Ureter (tissue), 1 donor: ENCODE data around the gene MAGI2. TPM values are rescaled to one million over a fixed set of nuclear protein-coding genes. Genes with fewer than 3 reads are reported as not detected.
"Not testable (repeated sequence)": the region's sequence is repeated elsewhere in the genome, so short reads cannot be mapped to it uniquely, and the experiment has no call there.

Experiments used
- DNase-seq: peaks from one replicate; pipeline ENCODE4 v3.0.0-alpha.2; 2020; ENCODE audit warnings: low spot score
- total RNA-seq: library from RNA; stranded (reverse); gene quantifications from one replicate; pipeline ENCODE4 v1.2.4, GENCODE V29; 2023
- donor health status: DM: yes; HTN: yes; CAD: no.

MAGI2 gene
- total RNA-seq, 1 donor from 2014 or later, result 25.3 TPM

DNA sequence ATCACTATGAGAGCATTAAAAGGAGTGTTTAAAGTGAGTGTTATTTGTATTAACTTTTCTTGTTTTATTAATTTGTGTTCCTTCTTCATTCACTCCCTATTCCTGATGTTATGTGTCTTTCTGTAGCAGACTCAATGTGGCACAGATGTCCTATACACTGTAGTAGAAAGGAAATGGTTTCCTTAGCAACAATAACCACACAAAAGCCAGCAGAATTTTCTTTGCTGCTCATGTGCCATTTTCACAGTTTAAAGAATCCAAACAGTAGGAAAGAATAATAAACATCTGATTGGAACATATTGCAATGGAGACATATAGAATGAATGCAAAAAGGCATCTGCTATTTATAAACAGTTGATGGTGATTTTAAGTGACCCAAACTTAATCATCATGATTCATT, 891.3 kb downstream of the MAGI2 start:
- no peak for DNase-seq

DNA sequence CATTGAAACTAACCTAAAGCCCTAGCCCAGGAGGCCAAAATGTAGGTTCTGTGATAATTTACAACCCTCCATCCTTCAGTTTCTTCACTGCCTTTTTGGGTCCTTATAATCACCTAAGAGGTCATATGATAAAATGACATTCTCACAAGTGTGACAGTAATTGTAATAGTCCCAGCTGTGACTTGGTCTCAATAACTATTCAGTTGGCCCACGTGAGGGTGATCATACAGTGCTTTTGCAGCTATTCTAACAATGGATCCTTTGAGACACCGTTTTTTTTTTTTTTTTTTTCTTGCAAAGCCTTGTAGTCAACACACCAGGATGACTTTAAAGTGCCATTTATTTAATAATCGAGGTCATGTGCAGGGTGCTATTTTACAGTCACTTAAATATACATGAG, 894.9 kb downstream of the MAGI2 start:
- no peak for DNase-seq

DNA sequence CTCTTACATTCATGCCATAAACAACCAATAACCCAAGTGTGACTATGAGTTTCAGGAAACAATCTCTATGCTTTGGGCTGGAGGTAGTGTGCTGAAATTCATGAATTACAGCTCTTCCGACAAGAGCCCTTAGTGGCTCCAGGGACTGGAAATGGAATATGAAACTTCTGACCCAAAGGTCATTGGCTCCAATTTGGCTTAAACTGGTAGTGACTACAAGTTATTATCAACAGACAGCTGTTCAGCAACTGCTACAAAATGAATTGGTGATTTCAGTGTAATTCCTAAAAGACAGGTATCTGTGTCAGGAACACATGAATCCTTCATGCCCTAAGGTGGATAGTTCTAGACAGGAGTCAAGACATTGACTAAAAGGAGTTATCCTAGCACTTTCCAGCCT, 909.5 kb downstream of the MAGI2 start:
- no peak for DNase-seq

DNA sequence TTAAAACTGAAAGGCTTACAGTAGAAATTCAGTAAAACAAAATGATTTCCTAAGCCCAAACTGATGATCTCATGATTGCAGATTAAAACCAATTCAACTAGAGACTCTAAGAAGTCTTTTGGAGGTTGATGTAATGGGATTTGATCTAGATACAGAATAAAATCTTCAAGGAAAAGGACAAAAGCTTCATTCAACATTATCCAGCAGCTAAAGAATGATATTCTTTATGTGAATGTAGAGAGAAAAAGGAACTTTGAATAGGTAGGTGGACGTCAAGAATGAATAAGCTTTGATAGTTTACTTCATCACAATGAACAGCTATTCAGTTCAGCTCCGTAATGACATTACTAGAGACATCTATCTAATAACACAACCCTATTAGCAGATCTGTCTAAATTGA, 910.5 kb downstream of the MAGI2 start:
- no peak for DNase-seq

DNA sequence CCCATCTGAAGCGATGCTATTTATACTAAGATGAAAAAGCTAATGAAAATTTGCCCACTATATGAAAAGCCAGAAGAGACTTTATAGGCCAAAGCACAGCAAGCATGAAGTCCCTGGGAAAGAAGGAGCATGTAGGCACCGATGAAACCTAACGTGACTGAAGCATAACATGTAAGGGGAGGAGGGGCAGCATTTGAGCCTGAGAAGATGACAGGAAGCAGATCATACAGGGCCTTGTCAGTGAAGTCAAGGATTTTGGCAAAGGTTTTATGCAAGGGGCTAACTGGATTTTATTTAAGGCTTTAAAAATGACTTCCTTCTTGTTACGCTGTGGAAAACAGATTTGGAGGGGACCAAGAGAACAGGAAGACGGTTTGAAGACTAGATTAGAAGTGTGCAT, 910.9 kb downstream of the MAGI2 start:
- no peak for DNase-seq

DNA sequence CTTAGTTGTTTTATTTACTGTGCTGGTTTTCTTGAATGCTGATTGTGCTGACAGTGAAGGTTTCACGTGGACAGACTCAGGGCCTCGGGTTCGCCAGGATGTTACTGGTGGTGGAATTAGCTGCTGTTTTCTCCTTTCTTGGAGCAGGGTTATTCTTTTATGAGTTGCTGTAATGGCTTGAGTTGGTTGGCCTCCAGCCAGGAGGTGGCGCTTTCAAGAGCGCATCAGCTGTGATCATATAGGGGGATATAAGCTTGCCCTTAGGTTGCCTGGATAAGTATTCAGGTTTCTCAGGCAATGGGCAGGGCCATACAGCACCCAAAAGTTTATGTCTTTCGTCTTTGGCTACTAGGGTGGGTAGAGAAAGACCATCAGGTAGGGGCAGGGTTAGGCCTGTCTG, 913.6 kb downstream of the MAGI2 start:
- DNase-seq, result no peak

DNA sequence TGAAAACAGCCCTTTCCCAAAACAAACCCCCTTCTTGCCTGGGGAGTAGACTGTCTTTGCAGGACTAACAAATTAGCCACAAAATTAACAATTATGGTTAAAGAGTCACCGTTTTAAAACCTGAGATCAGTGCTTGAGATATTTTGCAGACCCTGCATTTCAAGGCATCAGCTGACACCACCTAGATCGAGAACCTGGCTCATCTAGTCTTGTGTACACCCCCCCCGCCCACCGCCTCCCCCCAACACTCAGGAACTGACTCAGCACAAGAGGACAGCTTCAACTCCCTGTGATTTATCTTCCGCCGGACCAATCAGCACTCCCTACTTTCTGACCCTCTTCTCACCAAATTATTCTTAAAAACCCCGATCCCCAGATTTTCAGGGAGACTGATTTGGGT, 917.8 kb downstream of the MAGI2 start:
- DNase-seq, result no peak

DNA sequence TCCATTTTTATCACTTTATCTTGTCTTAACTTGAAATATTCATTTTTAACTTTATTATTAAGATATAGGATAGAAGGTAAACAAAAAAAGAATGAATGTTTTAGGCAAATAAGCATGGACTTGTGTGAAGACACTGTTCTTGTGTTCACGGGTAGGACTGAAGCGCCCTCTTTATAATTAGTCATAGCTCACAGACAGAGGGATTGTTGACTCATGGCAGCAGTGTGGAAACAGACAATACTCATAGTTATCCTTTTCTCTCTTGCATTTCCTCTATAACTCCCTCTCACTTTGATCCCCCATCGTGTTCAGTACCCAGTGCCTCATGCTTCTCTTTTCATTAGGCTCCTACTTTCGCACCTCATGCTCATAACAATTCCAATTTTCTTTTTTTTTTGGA, 923.1 kb downstream of the MAGI2 start:
- no peak for DNase-seq

DNA sequence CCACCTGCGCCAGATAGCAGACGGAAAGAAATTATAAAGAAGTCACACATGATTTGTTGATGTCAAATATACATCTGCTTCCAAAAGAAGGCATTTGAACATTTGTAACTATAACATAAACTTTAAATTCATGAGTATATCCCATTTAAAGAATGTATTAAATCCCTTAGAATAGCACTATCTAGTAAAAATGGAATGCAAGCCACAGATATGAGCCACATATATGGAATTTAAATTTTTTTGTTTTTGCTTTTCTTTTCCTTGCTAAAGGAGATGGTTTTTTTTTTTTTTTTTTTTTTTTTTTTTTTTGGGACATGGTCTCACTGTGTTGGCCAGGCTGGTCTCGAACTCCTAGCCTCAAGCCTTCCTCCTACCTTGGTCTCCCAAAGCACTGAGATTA, 924.1 kb downstream of the MAGI2 start:
- no peak for DNase-seq

DNA sequence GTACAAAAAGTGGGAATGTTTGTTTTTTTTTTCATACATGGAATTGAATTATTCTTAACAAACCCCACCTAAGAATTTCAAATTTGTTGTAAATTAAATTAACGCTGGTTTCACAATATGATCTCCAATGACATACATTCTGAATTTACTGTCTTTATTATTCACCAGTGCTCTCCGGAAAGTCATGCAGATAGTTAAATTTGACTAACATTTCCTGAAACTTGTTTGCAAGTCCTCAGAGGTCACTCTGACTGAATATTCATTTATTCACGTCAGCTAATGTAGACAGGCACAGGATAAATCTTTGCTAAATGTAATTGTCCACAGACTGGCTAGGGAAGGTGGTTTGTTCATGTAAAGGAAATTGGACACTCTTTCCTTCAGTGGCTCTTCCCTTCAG, 924.5 kb downstream of the MAGI2 start:
- DNase-seq, result no peak

DNA sequence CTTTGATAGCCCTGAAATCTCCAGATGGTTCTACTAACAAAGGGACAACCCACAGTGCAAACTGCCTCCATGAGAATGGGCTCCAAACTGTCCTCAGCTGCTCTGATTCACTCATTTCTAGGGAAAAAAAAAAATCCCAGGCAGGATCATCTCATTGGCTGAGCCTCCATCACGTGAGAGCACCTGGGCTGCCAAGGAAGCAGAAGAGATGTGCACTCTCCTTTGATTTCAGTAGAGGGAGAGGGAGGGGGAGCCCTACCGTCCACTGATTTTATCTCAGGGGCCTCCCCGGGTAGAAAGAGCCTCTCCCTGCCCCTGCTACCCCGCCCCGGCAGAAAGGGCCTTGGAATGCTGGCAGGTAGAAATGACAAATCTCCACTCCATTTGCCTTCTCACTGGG, 929.5 kb downstream of the MAGI2 start:
- no peak for DNase-seq

DNA sequence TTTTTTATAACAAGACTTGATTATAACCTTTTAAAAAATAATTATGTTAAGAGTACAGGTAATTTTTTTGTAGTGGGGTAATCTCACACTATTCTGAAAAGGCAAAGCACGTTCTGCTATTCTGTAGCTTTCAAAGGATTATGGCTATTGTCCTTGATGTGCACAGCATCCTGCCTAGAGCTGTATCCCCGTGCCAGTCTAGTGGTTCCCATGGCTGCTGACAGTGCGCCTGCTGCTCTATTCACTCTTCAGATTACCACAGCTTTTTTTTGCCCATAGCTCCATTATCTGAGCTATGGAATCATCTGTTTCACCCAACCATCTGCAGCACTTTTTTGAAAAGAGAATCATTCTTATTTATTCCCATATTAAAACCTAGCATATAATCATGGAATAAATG, 931.5 kb downstream of the MAGI2 start:
- no peak for DNase-seq

DNA sequence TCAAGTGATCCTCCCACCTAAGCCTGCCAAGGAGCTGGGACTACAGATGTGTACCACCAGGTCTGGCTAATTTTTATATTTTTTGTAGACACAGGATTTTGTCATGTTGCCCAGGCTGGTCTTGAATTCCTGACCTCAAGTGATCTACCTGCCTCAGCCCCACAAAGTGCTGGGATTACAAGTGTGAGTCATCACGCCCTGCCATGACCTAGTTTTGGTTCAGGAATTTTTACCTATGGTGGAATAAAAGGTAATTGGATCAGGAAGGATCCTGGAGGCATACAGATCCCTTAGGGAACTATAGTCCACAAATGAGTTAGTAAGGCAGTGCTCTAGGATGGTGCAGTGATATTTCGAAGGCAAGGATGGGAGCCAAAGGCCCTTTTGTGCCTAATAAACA, 937.0 kb downstream of the MAGI2 start:
- no peak for DNase-seq

DNA sequence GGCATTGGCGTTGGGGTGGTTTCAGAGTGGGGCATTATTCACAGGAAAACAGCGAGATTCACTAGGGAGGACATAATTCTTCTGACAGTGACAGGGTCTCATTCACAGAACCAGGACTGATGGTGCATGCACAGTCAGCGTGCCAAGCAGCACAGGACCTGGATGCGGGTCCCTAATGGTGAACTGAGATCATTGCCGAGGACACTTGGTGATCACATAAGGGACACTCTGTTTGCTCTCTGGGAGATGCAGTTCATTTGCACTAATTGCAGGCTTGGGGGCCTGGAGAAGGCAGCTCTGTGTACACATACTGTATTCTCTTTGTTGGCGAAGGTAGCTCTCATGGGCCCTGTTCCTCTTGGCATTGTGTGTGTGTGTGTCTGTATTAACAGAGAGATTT, 938.8 kb downstream of the MAGI2 start:
- no peak for DNase-seq

DNA sequence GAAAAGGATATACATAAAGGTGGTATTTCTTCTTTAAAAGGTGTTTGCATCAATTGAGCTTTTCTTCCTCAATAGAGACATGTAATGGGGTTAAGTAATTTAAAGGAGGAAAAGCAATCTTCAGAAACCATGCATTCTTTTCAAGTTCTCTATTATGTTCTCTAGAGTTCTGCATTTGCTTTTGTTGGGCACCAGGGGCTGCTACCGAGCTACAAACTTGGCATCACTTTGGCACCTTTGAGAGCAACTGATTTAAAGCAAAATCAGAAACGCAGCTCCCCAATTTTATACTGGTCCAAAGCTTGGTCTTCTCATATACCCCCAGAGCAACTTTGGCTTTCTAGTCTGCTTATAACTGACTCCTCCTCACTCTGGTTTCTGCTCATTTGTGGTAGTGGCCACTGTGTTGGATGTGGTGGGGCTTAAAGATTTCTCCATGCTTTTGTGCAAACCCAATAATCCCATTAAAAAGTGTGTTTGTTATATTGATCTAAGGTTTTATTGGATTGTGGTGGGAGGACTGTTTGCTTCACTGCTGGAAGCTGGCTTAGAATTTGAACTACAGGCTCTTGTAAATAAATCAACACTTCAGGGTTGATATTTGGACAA, 942.8 kb downstream of the MAGI2 start:
- no peak for DNase-seq

DNA sequence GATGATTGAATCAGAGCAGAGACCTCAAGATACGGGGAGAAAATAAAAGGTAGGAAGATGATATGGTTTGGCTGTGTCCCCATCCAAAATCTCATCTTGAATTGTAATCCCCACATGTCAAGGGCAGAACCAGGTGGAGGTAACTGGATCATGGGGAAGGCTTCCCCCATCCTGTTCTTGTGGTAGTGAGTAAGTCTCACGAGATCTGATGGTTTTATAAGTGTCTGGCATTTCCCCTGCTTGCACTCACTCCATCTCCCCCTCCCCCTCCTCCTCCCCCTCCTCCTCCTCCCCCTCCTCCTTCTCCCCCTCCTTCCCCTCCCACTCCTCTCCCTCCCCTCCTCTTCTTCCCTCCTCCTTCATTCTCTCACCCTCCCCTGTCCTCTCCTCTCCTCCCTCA, 950.2 kb downstream of the MAGI2 start:
- not testable (repeated sequence) for DNase-seq

DNA sequence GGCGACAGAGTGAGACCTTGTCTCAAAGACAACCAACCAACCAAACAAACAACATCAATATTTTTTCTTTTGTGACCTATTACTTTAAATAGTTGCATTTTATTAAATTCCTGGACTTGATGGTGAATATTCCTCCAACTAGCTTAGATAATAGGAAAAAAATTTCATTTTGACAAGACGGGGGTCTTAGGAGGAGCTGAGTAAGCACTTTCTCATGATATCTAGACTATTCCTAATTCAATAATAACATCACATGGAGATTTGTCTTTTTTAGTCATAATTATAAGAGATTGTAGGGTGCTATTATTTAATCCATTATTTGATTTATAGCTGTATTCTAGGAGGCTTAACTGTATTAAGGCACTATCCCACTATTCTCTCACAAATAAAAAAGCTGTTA, 952.4 kb downstream of the MAGI2 start:
- DNase-seq, result no peak

DNA sequence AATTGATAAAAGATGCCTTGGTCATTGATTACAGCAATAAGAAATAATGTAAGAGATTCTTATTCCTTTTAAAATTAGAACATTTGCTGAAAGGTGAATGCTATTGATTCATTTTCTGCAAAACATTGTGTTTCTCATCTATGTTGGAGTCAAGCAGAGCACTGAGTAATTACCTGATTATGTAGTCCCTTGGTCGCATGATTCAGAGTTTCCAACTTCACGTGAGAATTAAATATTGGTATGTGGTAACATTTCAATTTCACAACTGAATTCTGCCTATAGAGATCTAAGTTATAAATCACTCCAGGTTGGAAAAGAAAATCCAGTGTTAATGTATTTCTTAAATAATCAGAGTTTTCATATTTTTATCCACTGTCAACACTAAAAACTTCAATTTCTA, 953.5 kb downstream of the MAGI2 start:
- no peak for DNase-seq

DNA sequence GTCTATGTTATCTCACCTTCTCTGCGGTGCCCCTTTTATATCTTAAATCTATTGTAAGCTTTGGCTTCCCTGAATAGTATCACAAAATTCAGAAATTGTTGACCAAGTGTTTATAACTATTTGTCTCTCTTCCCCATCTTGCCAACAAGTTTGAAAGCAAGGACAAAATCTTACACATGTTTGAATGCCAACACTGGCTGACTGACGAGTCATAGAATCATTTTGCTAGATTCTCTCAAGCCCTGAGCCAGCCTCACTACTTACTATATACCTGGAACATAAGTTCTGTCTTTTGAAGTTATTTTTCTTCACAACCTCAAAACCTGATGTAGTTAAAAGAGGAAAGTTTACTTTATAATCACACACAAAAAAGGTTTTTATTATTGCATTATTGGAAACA, 954.2 kb downstream of the MAGI2 start:
- DNase-seq, result no peak

DNA sequence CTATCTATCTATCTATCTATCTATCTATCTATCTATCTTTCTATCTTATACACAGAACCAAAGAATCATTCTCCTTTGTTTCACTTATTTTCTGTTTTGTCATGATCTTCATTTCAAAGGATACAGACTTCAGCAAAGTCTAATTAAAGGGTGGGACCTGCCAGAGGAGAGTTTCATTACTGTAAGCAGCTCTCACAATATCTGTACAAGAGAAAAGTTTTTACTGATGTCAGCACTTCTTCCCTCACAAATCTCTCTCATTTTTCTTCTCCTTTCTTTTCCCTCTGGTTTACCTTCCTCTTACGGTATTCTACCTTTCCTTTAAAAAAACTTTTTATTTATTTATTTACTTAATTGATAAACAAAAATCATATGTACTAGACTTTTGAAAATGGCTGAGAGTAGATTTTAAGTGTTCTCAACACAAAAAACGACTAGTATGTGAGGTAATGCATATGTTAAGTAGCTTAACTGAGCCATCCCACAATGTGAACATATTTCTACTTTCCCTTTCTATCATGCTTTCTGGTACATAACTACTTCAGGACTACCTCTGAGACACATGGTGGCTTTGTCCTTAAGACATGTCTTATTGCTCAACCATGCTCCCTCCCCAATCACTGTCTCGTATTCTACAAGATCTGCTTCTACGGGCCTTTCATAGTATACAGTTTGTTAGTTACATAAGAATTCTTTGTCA, 955.6 kb downstream of the MAGI2 start:
- no peak for DNase-seq

DNA sequence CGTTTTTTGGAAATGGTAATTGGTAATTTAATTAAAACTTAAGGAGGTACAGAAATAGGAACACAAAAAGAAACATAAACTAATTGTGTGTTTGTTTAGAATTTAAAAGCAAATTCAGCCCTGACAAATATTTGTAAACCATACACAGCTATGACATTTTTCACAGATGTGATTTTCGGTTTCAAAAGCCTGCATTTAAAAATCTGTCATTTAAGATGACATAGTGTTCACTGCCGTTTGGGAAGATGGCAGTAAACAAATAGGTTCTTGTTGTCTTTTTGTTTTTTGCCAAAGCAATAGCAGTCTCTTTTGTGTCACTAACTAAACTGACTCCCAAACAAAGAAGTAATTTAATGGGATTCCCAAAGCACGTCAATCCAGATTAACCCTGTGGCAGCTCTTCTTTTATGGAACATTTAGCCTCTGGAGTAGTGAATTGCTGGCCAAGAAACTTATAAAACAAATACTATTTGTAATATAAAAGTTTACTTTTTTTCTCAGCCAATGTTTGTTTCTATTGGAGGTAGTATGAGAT, 957.3 kb downstream of the MAGI2 start:
- DNase-seq, result no peak

DNA sequence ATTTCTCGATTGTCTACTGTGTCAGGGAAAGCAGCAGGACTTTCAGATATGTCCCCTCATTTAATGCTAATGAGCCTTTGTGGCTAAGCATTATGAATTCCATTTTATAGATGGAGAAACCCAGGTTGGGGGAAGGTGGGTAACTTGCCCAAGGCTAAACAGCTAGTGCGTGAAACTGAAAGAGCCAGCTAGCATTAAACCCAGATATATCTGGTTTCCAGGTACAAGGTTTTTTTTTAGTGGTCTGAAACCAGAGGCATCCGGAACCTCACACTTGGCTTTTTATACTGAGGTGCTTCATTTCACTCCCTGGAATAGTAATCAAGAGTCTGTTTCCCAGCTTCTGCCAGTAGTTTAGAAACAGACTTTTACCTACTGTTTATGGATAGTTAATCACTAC, 960.1 kb downstream of the MAGI2 start:
- no peak for DNase-seq

DNA sequence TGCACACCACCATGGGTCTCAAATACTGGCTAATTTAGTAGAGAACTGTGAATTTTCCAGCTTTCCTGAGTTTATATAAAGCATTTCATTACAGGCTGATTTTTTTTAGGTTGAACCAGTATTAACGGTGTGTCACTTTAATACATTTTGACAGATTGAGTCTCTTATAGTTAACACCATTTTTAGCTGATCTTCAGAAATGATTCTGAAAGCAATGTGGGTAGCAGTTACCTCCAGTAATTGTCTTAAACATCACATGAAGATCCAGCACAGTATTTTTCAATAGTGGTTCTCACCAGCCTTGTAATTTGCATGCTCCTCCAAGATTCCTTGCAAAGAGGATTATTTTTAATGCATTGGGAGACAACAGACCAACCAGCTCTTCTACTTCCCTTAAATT, 961.3 kb downstream of the MAGI2 start:
- no peak for DNase-seq

DNA sequence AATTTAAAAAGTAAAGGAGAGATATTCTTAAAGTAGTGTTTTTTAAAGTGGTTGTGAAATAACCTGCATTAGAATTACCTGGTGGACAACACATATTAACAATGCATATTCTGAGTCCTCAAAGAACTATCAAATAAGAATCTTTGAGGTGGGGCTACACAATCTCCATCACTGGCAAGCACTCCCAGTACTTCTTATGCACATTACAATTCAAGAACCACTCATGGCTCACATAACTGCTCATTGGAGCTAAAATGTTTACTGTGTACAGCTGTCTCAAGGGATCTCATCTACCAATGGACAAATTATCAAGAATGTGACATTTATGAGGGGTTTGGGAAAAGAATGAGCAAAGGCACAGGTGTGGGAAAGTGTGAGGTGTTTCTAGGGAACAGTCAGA, 962.9 kb downstream of the MAGI2 start:
- DNase-seq, result no peak
